Aorta (tissue), 5 donors: ENCODE data around the gene MAP3K5. TPM values are rescaled to one million over a fixed set of nuclear protein-coding genes. Genes with fewer than 3 reads are reported as not detected.
A peak's percentile ranks its signal among the peaks of the same experiment; 100 is the strongest.

Source experiments
- ATAC-seq: fragments of 200-7000 bp; cut with Tn5 transposase; one replicate; pipeline ENCODE4 v1.9.1; 2022; ENCODE audit warnings: moderate library complexity; ENCODE audit not compliant: low FRiP score
- DNase-seq, 2 donors: peaks; one replicate each; pipeline ENCODE4 v3.0.0-alpha.2; 2020
- H3K27ac ChIP-seq, 2 donors: one replicate each; pipeline ENCODE4 v1.5.1; 2013; ENCODE audit warnings: low read length in 2 of 2, mild to moderate bottlenecking in 2 of 2, moderate library complexity in 2 of 2, control low read depth in 1 of 2, inconsistent platforms in 1 of 2, low read depth in 1 of 2
- H3K27me3 ChIP-seq, 2 donors: one replicate each; pipeline ENCODE4 v1.6.1; 2013; ENCODE audit warnings: control low read depth in 1 of 2, low read length in 1 of 2, mild to moderate bottlenecking in 1 of 2, moderate library complexity in 1 of 2; ENCODE audit not compliant: insufficient read depth in 2 of 2, control insufficient read depth in 1 of 2
- H3K36me3 ChIP-seq, 2 donors: one replicate each; pipeline ENCODE4 v1.6.1; 2013; ENCODE audit warnings: control low read depth in 1 of 2, low read length in 1 of 2, mild to moderate bottlenecking in 1 of 2; ENCODE audit not compliant: insufficient read depth in 2 of 2, control insufficient read depth in 1 of 2
- H3K4me1 ChIP-seq, 2 donors: one replicate each; pipeline ENCODE4 v1.6.1; 2013; ENCODE audit warnings: low read length in 2 of 2, control low read depth in 1 of 2, mild to moderate bottlenecking in 1 of 2, moderate library complexity in 1 of 2; ENCODE audit not compliant: insufficient read depth in 2 of 2, control insufficient read depth in 1 of 2
- H3K4me3 ChIP-seq, 2 donors: one replicate each; pipeline ENCODE4 v1.5.1; 2013; ENCODE audit warnings: low read length in 2 of 2, control low read depth in 1 of 2, mild to moderate bottlenecking in 1 of 2
- H3K9me3 ChIP-seq: one replicate; pipeline ENCODE4 v1.6.1; 2013; ENCODE audit warnings: mild to moderate bottlenecking, low read length; ENCODE audit not compliant: control insufficient read depth
- WGBS, 2 donors: extraction: QIAGEN DNeasy Blood & Tissue Kit; methylation state at CpG; one replicate each; pipeline ENCODE4 v1.1.7; 2013; 5-methylcytosine and 5-hydroxymethylcytosine counted together
- intact Hi-C, 2 donors: fragments of 100-400 bp; cut with DNase I; formaldehyde crosslinking; loops; one replicate each; pipeline versions ENCODE4 v1.14.2 to v1.15.0; 2022
- polyA plus RNA-seq, 2 donors: library from polyadenylated mRNA; stranded (reverse); fragments of 200-250 nt; gene quantifications; one replicate each; pipeline ENCODE4 v1.2.3, GENCODE V29; 2013
- total RNA-seq, 2 donors: library from RNA; stranded (reverse); fragmentation: NEBNext Ultra II Directional; extraction: Animal tissue kit (Norgen Biotek cat#: 25700); gene quantifications; one replicate each; pipeline ENCODE4 v1.2.1, GENCODE V29; 2021
- donor health status: healthy with polysubstance abuse.
- donor health status: Bipolar disorder and iron deficiency.
- donor health status: DM: no; HTN: no; CAD: no.
- donor health status: DM: no; HTN: no; CAD: no.
- donor health status: DM: yes; HTN: yes; CAD: no.

Gene MAP3K5
- total and polyA plus RNA-seq, 4 donors = 16.2 to 48.4 (median 35.7) TPM

GRCh38 chr6:136553166-136553787 lies 239.0 kb downstream of the MAP3K5 start:
- Histone ChIP-seq H3K9me3 (no peaks in the 10 kb centered on the region), H3K27ac (no peak overlapping the region), H3K4me1 (peaks cover 0 to 2% of the 10 kb centered on the region in 2 donors), H3K4me3 (no peak overlapping the region), H3K27me3 (no peaks in the 10 kb centered on the region), H3K36me3 (no peaks in the 10 kb centered on the region)
- 77 to 78% methylated on average over 5 of the region's 5 CpGs for WGBS, 2 donors
- DNase-seq (no peak), ATAC-seq (no peak)
- intact Hi-C loops = no loop called here

DNA sequence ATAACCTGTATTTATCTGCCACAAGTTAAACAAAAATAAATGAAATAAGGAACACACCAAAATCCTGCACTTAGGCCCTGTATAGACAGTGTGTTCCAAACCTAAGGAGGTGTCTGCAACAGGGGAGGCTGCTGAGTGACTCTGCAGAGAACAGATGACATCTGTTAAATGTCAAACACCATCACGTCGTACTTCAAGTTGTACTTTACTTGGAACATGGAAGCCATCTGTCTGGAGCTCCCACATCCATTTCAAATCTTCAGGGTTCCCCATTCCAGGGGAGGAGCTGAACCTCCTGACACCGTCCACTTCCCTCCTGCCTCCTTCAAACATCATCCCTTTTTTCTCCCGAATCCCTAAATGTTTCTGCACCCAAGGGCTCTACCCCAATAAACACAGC lies 240.2 kb downstream of the MAP3K5 start:
- intact Hi-C loops = no loop called here
- DNase-seq (no peak), ATAC-seq (no peak)
- 75 to 78% methylated on average over 4 of the region's 4 CpGs for whole genome bisulfite sequencing, 2 donors
- H3K36me3 ChIP-seq = no peaks in the 10 kb centered on the region
- H3K27ac ChIP-seq = no peak overlapping the region
- peaks cover 0 to 2% of the 10 kb centered on the region in 2 donors for H3K4me1 ChIP-seq
- H3K9me3 ChIP-seq = no peaks in the 10 kb centered on the region
- H3K4me3 ChIP-seq = no peak overlapping the region
- no peaks in the 10 kb centered on the region for H3K27me3 ChIP-seq

DNA sequence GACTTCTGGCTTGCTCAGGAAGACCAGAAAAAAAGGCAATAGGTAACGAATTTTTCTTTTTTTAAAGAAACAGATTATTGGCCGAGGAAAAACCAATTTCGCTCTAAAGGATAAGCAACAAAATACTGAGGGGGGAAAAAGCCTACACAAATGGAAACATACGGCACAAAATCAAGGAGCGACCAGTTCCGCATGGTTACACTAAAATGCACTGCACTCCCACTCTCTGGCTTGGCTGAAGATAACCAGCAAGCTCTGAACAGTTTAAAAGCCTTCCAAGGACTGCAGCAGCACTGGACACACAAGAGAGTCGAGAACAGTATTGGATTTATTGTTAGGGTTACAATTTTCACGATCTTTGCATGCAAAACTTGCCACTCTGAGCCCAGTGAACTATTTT lies 241.2 kb downstream of the MAP3K5 start:
- ATAC-seq (no peak), DNase-seq (no peak)
- Histone ChIP-seq H3K9me3 (no peaks in the 10 kb centered on the region), H3K4me1 (peaks cover 0 to 2% of the 10 kb centered on the region in 2 donors), H3K27ac (no peak overlapping the region), H3K27me3 (no peaks in the 10 kb centered on the region), H3K4me3 (peak overlapping the region in 1 of 2 donors; percentile 56), H3K36me3 (no peaks in the 10 kb centered on the region)
- 37 to 43% methylated on average over 8 of the region's 8 CpGs for WGBS, 2 donors
- intact Hi-C loops = no loop called here

DNA sequence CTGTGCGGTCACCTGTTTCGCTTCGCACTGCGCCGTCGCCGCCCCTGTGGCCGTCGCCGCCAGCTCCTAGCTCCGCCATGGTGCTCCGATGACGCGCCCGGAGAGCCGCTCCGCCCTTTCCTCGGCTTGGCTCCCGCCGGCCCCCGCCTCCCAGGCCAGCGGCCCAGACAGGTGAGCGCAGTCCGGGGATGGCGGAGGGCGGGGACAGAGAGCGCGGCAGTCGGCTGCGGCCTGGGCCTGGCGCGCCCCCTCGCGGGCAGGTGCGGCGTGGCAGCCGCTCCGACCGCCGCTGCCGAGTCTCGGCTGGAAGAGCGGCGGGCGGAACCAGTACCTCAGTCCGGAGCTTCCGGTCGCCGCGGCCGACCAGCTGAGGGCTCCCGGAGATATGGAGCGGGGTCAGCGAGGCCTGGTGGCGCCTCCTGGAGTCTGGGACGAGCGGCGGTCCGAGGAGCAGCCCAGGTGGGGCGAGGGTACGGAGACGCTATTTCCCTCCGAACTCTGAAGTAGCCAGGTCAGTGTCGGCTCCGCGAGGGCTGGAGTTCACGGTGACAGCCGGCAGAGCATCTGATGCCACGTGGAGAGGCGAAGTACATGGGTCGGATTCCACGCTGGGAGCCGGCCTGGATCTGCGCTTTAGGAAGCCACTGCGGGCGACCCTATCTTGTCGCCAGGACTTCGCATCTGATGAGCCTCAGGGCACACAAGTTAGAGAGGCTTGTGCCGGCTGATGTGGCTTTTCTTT lies 241.8 kb downstream of the MAP3K5 start, which contains the start of gene MAP7:
MAP7 (minus strand) TSS at position 93 of the 742 bp plus-strand sequence; CDS start at position 79, 14 bp downstream.
- Histone ChIP-seq H3K27me3 (no peaks in the 10 kb centered on the region), H3K4me1 (peaks cover 0 to 2% of the 10 kb centered on the region in 2 donors), H3K27ac (peak within 1 kb of the TSS in 1 of 2 donors; percentile 19), H3K4me3 (peak within 1 kb of the TSS; percentile 56), H3K36me3 (no peaks in the 10 kb centered on the region), H3K9me3 (no peaks in the 10 kb centered on the region)
- WGBS, 2 donors = 1% methylated on average over 61 to 79 of the region's 79 CpGs
- DNase-seq (peak; percentile 70 to 86), ATAC-seq (peak; percentile 74)
- intact Hi-C loops = no loop called here

GRCh38 chr6:136550045-136550329 lies 242.3 kb downstream of the MAP3K5 start:
- peak overlapping the region; percentile 56 for H3K4me3 ChIP-seq
- DNase-seq (peak in 1 of 2 donors; percentile 79), ATAC-seq (peak; percentile 71)
- intact Hi-C loops = no loop called here
- no peaks in the 10 kb centered on the region for H3K27me3 ChIP-seq
- 0% methylated on average over 24 to 46 of the region's 46 CpGs for WGBS, 2 donors
- no peak overlapping the region for H3K27ac ChIP-seq
- peaks cover 0 to 2% of the 10 kb centered on the region in 2 donors for H3K4me1 ChIP-seq
- H3K36me3 ChIP-seq = no peaks in the 10 kb centered on the region
- H3K9me3 ChIP-seq = no peaks in the 10 kb centered on the region

- Histone ChIP-seq H3K4me3 (peak overlapping the region; percentile 56), H3K27me3 (no peaks in the 10 kb centered on the region), H3K9me3 (no peaks in the 10 kb centered on the region), H3K4me1 (peaks cover 0 to 2% of the 10 kb centered on the region in 2 donors), H3K36me3 (no peaks in the 10 kb centered on the region), H3K27ac (no peak overlapping the region)
- intact Hi-C loops = no loop called here
- ATAC-seq (no peak), DNase-seq (peak in 1 of 2 donors; percentile 50)
- WGBS, 2 donors = 2% methylated on average over 39 to 42 of the region's 42 CpGs
These were observed 242.8 kb downstream of the MAP3K5 start for GRCh38 chr6:136549300-136550044.

DNA sequence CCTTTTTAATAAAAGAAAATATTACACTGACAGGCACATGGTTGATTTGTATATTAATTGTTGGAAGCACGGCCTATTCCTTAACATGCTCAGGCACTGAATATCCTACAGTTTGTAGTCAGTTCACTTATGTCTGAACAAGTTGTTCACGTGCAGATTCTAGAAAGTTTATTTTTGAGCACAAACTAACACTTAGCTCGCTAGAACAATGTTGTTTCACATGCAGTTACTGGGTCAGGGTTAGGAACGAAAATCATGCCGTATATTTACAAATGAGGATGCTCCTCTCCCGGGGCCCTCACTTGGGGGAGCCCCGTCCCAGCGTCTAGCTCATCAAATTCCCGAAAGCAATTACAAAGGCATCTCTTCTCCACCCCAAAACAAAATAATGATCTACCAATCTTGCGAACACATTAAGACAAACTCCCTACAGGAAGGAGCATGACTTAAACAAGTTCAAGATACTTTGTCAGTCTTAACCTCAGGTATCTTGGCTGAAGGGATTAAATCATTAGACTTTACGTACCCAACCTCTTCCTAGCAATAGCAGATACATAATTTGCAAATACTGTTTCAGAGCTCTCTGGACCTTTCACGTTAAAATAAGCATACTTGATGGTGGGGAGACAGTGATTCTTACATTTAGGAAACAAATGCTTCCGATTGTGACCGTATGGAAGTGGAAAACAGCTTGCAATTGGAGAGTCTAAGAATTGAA lies 243.5 kb downstream of the MAP3K5 start:
- 85 to 88% methylated on average over 14 of the region's 14 CpGs for WGBS, 2 donors
- H3K27ac ChIP-seq = no peak overlapping the region
- H3K9me3 ChIP-seq = no peaks in the 10 kb centered on the region
- DNase-seq (no peak), ATAC-seq (no peak)
- H3K36me3 ChIP-seq = no peaks in the 10 kb centered on the region
- no peaks in the 10 kb centered on the region for H3K27me3 ChIP-seq
- H3K4me1 ChIP-seq = peaks cover 0 to 2% of the 10 kb centered on the region in 2 donors
- no peak overlapping the region for H3K4me3 ChIP-seq
- intact Hi-C loops = no loop called here

- H3K4me3 ChIP-seq = no peak overlapping the region
- intact Hi-C loops = no loop called here
- ATAC-seq (no peak), DNase-seq (no peak)
- H3K4me1 ChIP-seq = peaks cover 0 to 2% of the 10 kb centered on the region in 2 donors
- no peaks in the 10 kb centered on the region for H3K36me3 ChIP-seq
- no peaks in the 10 kb centered on the region for H3K9me3 ChIP-seq
- WGBS, 2 donors = 86 to 95% methylated on average over 1 of the region's 1 CpG
- no peak overlapping the region for H3K27ac ChIP-seq
- no peaks in the 10 kb centered on the region for H3K27me3 ChIP-seq
These were observed 244.4 kb downstream of the MAP3K5 start for GRCh38 chr6:136547871-136548270.
